Measurements from ENCODE around the gene PAPSS2. TPM values are rescaled to one million over a fixed set of nuclear protein-coding genes. Genes with fewer than 3 reads are reported as not detected.

Gene PAPSS2
- total RNA-seq, 2 donors from 2014 or later, result 219 to 322 TPM

Other genes starting within 250 kb of the PAPSS2 start
- gene MINPP1, start 155.0 kb upstream of the PAPSS2 start, total RNA-seq, result 10 to 100 TPM; 28.2 to 34.3 TPM
- 10 to 100 TPM; 50.5 to 51.0 TPM for gene ATAD1, start 158.3 kb downstream of the PAPSS2 start, total RNA-seq
- 1 to 10 TPM; 1.3 to 1.4 TPM for gene KLLN, start 203.7 kb downstream of the PAPSS2 start, total RNA-seq
- gene PTEN, start 203.7 kb downstream of the PAPSS2 start, total RNA-seq, result 100 to 1,000 TPM in 1 of 2 donors, 10 to 100 TPM in 1; 99.3 to 101 TPM

All from left colon (tissue), 2 donors.